ENCODE data around the gene SARM1.
"Not testable (repeated sequence)": the region's sequence is repeated elsewhere in the genome, so short reads cannot be mapped to it uniquely, and the experiment has no call there.

The SARM1 gene

GRCh38 chr17:28371245-28372202 is at the start of gene SARM1:
Gene SARM1 (plus strand): TSS chr17:28371694. CDS start chr17:28372033, 339 bp downstream.
- DNase-seq (ENCODE audit: low read depth): peak; percentile 86

GRCh38 chr17:28324267-28324745 is 47.2 kb upstream of the SARM1 start:
- DNase-seq (ENCODE audit: low read depth): no peak

GRCh38 chr17:28324781-28325180 is 46.7 kb upstream of the SARM1 start:
- no peak for DNase-seq (ENCODE audit: low read depth)

- no peak for DNase-seq (ENCODE audit: low read depth)
These were observed 46.3 kb upstream of the SARM1 start for GRCh38 chr17:28325211-28325610.

GRCh38 chr17:28326114-28326513 is 45.4 kb upstream of the SARM1 start:
- no peak for DNase-seq (ENCODE audit: low read depth)

- DNase-seq (ENCODE audit: low read depth): peak; percentile 20
These were observed 44.4 kb upstream of the SARM1 start for GRCh38 chr17:28327031-28327607.

- no peak for DNase-seq (ENCODE audit: low read depth)
These were observed 43.8 kb upstream of the SARM1 start for GRCh38 chr17:28327709-28328108.

- DNase-seq (ENCODE audit: low read depth): no peak
These were observed 43.2 kb upstream of the SARM1 start for GRCh38 chr17:28328325-28328724.

GRCh38 chr17:28330671-28331070 is 40.8 kb upstream of the SARM1 start:
- no peak for DNase-seq (ENCODE audit: low read depth)

GRCh38 chr17:28331891-28332420 is 39.5 kb upstream of the SARM1 start:
- DNase-seq (ENCODE audit: low read depth): no peak

GRCh38 chr17:28333083-28333746 is 38.3 kb upstream of the SARM1 start:
- no peak for DNase-seq (ENCODE audit: low read depth)

GRCh38 chr17:28334171-28334570 is 37.3 kb upstream of the SARM1 start:
- DNase-seq (ENCODE audit: low read depth): no peak

- no peak for DNase-seq (ENCODE audit: low read depth)
These were observed 36.8 kb upstream of the SARM1 start for GRCh38 chr17:28334666-28335200.

GRCh38 chr17:28335201-28335958 is 36.1 kb upstream of the SARM1 start, which contains the start of the genes IFT20 and TNFAIP1:
Gene IFT20 (minus strand): TSS chr17:28335472. CDS start chr17:28331985, 3,487 bp downstream.
Gene TNFAIP1 (plus strand): TSS chr17:28335761. CDS start chr17:28339522, 3,761 bp downstream.
- peak; percentile 94 for DNase-seq (ENCODE audit: low read depth)

- DNase-seq (ENCODE audit: low read depth): no peak
These were observed 35.3 kb upstream of the SARM1 start for GRCh38 chr17:28335959-28336871.

GRCh38 chr17:28338056-28338768 is 33.3 kb upstream of the SARM1 start:
- DNase-seq (ENCODE audit: low read depth): no peak

GRCh38 chr17:28338769-28339212 is 32.7 kb upstream of the SARM1 start:
- DNase-seq (ENCODE audit: low read depth): not testable (repeated sequence)

GRCh38 chr17:28339431-28339830 is 32.1 kb upstream of the SARM1 start:
- DNase-seq (ENCODE audit: low read depth): no peak

GRCh38 chr17:28340374-28340773 is 31.1 kb upstream of the SARM1 start:
- DNase-seq (ENCODE audit: low read depth): no peak
